Measurements from ENCODE around the gene DVL2.
A peak's percentile ranks its signal among the peaks of the same experiment; 100 is the strongest.

Gene DVL2

DNA sequence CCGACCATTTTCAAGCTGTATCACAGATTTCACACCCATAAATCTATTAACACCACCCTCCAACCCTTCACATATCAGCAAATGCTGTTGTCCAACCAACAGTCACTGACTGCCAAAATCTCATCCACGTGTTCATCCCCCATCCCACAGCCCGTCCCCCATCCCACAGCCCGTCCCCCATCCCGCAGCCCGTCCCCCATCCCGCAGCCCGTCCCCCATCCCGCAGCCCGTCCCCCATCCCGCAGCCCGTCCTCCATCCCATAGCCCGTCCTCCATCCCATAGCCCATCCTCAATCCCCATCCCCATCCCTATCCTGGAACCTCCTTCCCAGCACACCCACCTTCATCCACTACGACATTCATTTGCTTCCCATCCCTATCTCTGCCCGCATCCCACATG, 28.8 kb downstream of the DVL2 start:
- TF ChIP-seq, protein P1, sequence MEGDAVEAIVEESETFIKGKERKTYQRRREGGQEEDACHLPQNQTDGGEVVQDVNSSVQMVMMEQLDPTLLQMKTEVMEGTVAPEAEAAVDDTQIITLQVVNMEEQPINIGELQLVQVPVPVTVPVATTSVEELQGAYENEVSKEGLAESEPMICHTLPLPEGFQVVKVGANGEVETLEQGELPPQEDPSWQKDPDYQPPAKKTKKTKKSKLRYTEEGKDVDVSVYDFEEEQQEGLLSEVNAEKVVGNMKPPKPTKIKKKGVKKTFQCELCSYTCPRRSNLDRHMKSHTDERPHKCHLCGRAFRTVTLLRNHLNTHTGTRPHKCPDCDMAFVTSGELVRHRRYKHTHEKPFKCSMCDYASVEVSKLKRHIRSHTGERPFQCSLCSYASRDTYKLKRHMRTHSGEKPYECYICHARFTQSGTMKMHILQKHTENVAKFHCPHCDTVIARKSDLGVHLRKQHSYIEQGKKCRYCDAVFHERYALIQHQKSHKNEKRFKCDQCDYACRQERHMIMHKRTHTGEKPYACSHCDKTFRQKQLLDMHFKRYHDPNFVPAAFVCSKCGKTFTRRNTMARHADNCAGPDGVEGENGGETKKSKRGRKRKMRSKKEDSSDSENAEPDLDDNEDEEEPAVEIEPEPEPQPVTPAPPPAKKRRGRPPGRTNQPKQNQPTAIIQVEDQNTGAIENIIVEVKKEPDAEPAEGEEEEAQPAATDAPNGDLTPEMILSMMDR (IDR thresholded peaks at IDR 0.05; ENCODE audit: insufficient read depth, low read depth, low read length, missing control alignments) = no peak
- DNase-seq (ENCODE audit: low read depth) = no peak
- H3K4me3 ChIP-seq (ENCODE audit: low read depth, low read length) = peak overlapping the region; percentile 41

GRCh38 chr17:7204828-7205461, 29.4 kb downstream of the DVL2 start:
- peak; percentile 92 for DNase-seq (ENCODE audit: low read depth)
- peak overlapping the region; percentile 41 for H3K4me3 ChIP-seq (ENCODE audit: low read depth, low read length)
- TF ChIP-seq, protein P1 (IDR thresholded peaks at IDR 0.05; ENCODE audit: insufficient read depth, low read depth, low read length, missing control alignments) = no peak

DNA sequence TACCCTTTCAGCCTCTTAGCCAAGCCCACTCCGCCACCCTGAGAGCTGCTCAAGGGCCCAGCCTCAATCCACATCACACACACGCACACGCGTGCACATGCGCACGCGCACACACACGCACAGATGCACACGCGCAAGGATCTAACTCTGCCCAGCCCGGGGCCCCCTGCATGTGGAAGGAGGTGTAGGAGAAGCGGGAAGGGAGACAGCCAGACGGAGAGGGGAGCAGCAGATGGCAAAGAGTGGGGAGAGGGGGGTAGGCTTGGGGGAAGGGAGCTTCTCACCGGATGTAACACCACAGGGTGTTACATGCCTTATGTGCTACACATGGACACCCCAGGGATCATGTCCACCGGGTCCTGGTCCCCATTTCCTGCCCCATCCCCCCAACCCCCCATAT, 30.0 kb downstream of the DVL2 start:
- no peak for DNase-seq (ENCODE audit: low read depth)
- TF ChIP-seq, protein P1 (IDR thresholded peaks at IDR 0.05; ENCODE audit: insufficient read depth, low read depth, low read length, missing control alignments) = no peak
- peak overlapping the region; percentile 41 for H3K4me3 ChIP-seq (ENCODE audit: low read depth, low read length)

- H3K4me3 ChIP-seq (ENCODE audit: low read depth, low read length) = no peak overlapping the region
- TF ChIP-seq, protein P1 (IDR thresholded peaks at IDR 0.05; ENCODE audit: insufficient read depth, low read depth, low read length, missing control alignments) = no peak
- DNase-seq (ENCODE audit: low read depth) = no peak
Observed at GRCh38 chr17:7203391-7203790, 30.9 kb downstream of the DVL2 start.

DNA sequence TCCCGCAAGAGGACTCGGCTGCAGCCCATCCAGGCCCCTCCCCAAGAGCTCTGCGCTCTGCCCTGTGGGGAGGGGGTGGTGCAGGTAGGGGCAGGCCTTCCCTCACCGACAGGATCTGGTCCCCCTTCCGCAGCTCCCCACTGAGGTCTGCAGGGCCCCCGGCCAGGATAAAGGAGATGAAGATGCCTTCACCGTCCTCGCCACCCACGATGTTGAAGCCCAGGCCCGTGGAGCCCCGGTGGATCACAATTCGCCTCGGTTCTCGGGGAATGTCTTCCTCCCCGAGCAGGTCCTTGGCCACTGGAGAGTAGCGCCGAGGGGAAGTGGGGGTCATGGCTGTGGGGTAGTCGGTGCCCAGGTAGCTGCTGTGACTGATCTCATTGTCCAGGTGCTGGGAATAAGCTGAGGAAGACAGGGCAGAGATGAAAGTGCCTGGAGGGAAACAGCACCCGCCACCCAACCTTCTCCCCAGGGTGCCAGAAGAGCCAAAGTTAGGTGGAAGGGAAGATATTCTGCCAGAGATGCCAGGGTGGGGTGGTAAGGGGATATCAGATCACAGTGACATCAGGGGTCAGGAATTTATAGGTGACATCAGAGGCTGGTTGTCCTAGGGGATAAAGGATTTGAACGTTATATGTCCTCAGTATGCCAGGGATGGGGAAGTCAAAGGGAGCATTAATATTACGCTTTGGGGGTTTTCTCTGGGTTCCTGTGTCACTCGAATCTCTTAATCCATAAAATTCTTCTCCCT, 37.5 kb downstream of the DVL2 start:
- no peak for DNase-seq (ENCODE audit: low read depth)

DNA sequence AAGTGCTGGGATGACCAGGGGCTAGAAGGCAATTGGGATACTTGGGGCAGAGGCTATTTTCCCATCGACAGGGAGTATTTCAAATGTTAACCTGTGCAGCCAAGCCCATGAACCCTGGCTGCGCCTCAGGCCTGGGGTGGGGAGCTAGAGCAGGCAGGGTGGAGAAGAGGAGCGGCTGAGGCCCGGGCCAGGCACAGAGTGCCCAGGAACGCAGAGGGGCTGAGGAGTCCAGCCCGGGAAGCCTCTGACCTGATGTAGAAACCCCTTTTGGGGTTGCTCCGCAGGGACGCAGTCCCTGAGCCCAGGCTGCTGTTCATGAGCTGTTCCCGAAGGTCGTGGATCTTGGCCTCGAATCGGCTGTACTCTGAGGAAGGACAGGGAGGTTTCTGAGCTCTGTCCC, 38.3 kb downstream of the DVL2 start:
- TF ChIP-seq, protein P1 (IDR thresholded peaks at IDR 0.05; ENCODE audit: insufficient read depth, low read depth, low read length, missing control alignments) = no peak
- H3K4me3 ChIP-seq (ENCODE audit: low read depth, low read length) = no peak overlapping the region
- DNase-seq (ENCODE audit: low read depth) = no peak

More for the DNA sequence above, 37.5 kb downstream of the DVL2 start:
- TF ChIP-seq, protein P1 (IDR thresholded peaks at IDR 0.05; ENCODE audit: insufficient read depth, low read depth, low read length, missing control alignments) = no peak
- no peak overlapping the region for H3K4me3 ChIP-seq (ENCODE audit: low read depth, low read length)
